DND-41 (cell line): ENCODE measurements around the gene EXOSC3.

Experiments
- ATAC-seq: fragments of 200-7000 bp; cut with Tn5 transposase; 3 replicates; pipeline ENCODE4 v1.9.1; 2021; ENCODE audit warnings: low read depth; ENCODE audit not compliant: insufficient read depth
- DNase-seq: peaks from one replicate; pipeline ENCODE4 v3.0.0-alpha.2; 2020
- H2AFZ ChIP-seq: 2 replicates; pipeline ENCODE4 v1.6.0; 2012; ENCODE audit warnings: low read depth, low read length
- H3K27ac ChIP-seq: 2 replicates; pipeline ENCODE4 v1.5.1; 2012; ENCODE audit warnings: low read length, inconsistent platforms
- H3K27me3 ChIP-seq: fragments of 200-600 bp; sonication (generic); 2 replicates; pipeline ENCODE4 v1.6.0; 2012; ENCODE audit warnings: low read length, mild to moderate bottlenecking, inconsistent platforms; ENCODE audit not compliant: insufficient read depth, poor library complexity
- H3K36me3 ChIP-seq: 2 replicates; pipeline ENCODE4 v1.5.1; 2012; ENCODE audit warnings: low read length, inconsistent platforms; ENCODE audit not compliant: insufficient read depth
- H3K4me1 ChIP-seq: 2 replicates; pipeline ENCODE4 v1.5.1; 2012; ENCODE audit warnings: mild to moderate bottlenecking, low read length; ENCODE audit not compliant: insufficient read depth
- H3K4me2 ChIP-seq: 2 replicates; pipeline ENCODE4 v1.6.0; 2012; ENCODE audit warnings: mild to moderate bottlenecking, moderate library complexity, low read length, inconsistent platforms; ENCODE audit not compliant: insufficient read depth
- H3K4me3 ChIP-seq, 2 experiments: fragments of 200-600 bp in 1 of 2; shearing (Covaris generic) in 1 of 2; 2 replicates each; pipeline ENCODE4 v1.5.1; 2012 to 2016; ENCODE audit warnings: inconsistent platforms in 2 of 2, low read length in 2 of 2, mild to moderate bottlenecking in 2 of 2, low read depth in 1 of 2, moderate library complexity in 1 of 2
- H3K79me2 ChIP-seq: 2 replicates; pipeline ENCODE4 v1.6.0; 2012; ENCODE audit warnings: low read length, inconsistent platforms; ENCODE audit not compliant: insufficient read depth
- H3K9ac ChIP-seq: 2 replicates; pipeline ENCODE4 v1.6.0; 2012; ENCODE audit warnings: low read depth, mild to moderate bottlenecking, inconsistent platforms, low read length, moderate library complexity
- H3K9me3 ChIP-seq: 2 replicates; pipeline ENCODE4 v1.5.1; 2012; ENCODE audit warnings: low read length, moderate library complexity, mild to moderate bottlenecking, inconsistent platforms; ENCODE audit not compliant: insufficient read depth, severe bottlenecking
- H4K20me1 ChIP-seq: 2 replicates; pipeline ENCODE4 v1.6.0; 2012; ENCODE audit warnings: low read length; ENCODE audit not compliant: insufficient read depth
- EZH2 ChIP-seq: IDR thresholded peaks from 3 replicates; pipeline ENCODE4 v1.6.1; 2012; ENCODE audit warnings: borderline replicate concordance, low read depth, mild to moderate bottlenecking, moderate library complexity, low read length, inconsistent platforms; ENCODE audit not compliant: severe bottlenecking
- TF ChIP-seq, protein P1 (sequence below): IDR thresholded peaks from 2 replicates; pipeline ENCODE4 v1.5.1; 2012; ENCODE audit warnings: borderline replicate concordance, low read length, moderate library complexity, mild to moderate bottlenecking; ENCODE audit not compliant: poor library complexity, severe bottlenecking; ENCODE audit errors: extremely low read depth

The EXOSC3 gene

DNA sequence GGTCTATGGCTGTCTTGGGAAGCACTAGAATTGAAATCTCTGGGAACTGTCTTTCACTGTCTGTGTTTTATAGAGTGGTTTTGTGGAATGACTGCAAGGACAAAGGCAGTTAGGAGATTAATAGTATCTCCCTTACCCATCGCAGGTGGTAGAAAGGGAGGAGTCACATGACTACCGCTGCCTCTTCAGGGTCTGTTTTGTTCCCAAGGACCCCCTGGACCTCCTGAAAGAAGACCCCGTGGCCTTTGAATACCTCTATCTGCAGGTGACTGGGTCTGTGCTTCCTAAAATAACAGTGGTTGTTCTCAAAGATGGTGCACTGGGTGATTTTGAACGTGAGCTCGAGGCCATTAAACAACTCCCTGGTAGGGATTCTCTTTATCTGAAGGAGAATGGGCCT, 54.0 kb downstream of the EXOSC3 start:
- DNase-seq (no peak), ATAC-seq (no peak)
- Histone ChIP-seq H3K36me3 (no peaks in the 10 kb centered on the region), H3K27me3 (peaks cover 7% of the 10 kb centered on the region), H3K4me3 (no peak overlapping the region), H3K9me3 (no peaks in the 10 kb centered on the region), H3K27ac (no peak overlapping the region), H3K9ac (no peak overlapping the region), H4K20me1 (no peaks in the 10 kb centered on the region), H2AFZ (no peak overlapping the region), H3K79me2 (no peaks in the 10 kb centered on the region), H3K4me2 (no peak overlapping the region), H3K4me1 (no peaks in the 10 kb centered on the region)
- TF ChIP-seq, protein P1, sequence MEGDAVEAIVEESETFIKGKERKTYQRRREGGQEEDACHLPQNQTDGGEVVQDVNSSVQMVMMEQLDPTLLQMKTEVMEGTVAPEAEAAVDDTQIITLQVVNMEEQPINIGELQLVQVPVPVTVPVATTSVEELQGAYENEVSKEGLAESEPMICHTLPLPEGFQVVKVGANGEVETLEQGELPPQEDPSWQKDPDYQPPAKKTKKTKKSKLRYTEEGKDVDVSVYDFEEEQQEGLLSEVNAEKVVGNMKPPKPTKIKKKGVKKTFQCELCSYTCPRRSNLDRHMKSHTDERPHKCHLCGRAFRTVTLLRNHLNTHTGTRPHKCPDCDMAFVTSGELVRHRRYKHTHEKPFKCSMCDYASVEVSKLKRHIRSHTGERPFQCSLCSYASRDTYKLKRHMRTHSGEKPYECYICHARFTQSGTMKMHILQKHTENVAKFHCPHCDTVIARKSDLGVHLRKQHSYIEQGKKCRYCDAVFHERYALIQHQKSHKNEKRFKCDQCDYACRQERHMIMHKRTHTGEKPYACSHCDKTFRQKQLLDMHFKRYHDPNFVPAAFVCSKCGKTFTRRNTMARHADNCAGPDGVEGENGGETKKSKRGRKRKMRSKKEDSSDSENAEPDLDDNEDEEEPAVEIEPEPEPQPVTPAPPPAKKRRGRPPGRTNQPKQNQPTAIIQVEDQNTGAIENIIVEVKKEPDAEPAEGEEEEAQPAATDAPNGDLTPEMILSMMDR = no peak
- TF ChIP-seq EZH2 = no peak

GRCh38 chr9:37730256-37730655, 54.6 kb downstream of the EXOSC3 start:
- H3K27ac ChIP-seq = no peak overlapping the region
- DNase-seq (no peak), ATAC-seq (no peak)
- H3K4me2 ChIP-seq = no peak overlapping the region
- no peaks in the 10 kb centered on the region for H3K4me1 ChIP-seq
- H3K4me3 ChIP-seq = no peak overlapping the region
- no peak overlapping the region for H3K9ac ChIP-seq
- no peaks in the 10 kb centered on the region for H3K79me2 ChIP-seq
- no peaks in the 10 kb centered on the region for H3K36me3 ChIP-seq
- no peak for TF ChIP-seq EZH2
- H4K20me1 ChIP-seq = no peaks in the 10 kb centered on the region
- no peak overlapping the region for H2AFZ ChIP-seq
- H3K9me3 ChIP-seq = no peaks in the 10 kb centered on the region
- H3K27me3 ChIP-seq = peaks cover 7% of the 10 kb centered on the region
